SH-SY5Y (cell line): Measurements from ENCODE around the gene PSMB5.
A peak's percentile ranks its signal among the peaks of the same experiment; 100 is the strongest.

Experiments
- GATA2 ChIP-seq: IDR thresholded peaks from 2 replicates; pipeline ENCODE4 v1.6.1; 2011; ENCODE audit warnings: mild to moderate bottlenecking, low read depth, low read length
- GATA3 ChIP-seq: IDR thresholded peaks from 2 replicates; pipeline ENCODE4 v1.6.1; 2011; ENCODE audit warnings: low read depth, mild to moderate bottlenecking, low read length, moderate library complexity

Gene PSMB5

GRCh38 chr14:23000860-23001259 lies 33.8 kb downstream of the PSMB5 start:
- TF ChIP-seq GATA3 (no peak), GATA2 (no peak)

- TF ChIP-seq GATA2 (no peak), GATA3 (no peak)
These were observed 36.2 kb downstream of the PSMB5 start for GRCh38 chr14:22998329-22999012.

GRCh38 chr14:22997676-22998323 lies 36.9 kb downstream of the PSMB5 start:
- TF ChIP-seq GATA3 (0 out of 2 replicates have a peak, but pooled peaks have one; percentile 1), GATA2 (no peak)

GRCh38 chr14:22996768-22997654 lies 37.7 kb downstream of the PSMB5 start:
- TF ChIP-seq GATA2 (peak; percentile 51; the same call in 1 of the 2 replicates), GATA3 (0 out of 2 replicates have a peak, but pooled peaks have one; percentile 31)

- TF ChIP-seq GATA3 (no peak), GATA2 (no peak)
These were observed 38.6 kb downstream of the PSMB5 start for GRCh38 chr14:22995889-22996625.

- no peak for TF ChIP-seq GATA2
These were observed 39.9 kb downstream of the PSMB5 start for GRCh38 chr14:22994762-22995275.

- TF ChIP-seq GATA2 (no peak), GATA3 (no peak)
These were observed 41.2 kb downstream of the PSMB5 start for GRCh38 chr14:22993517-22993916.

- TF ChIP-seq GATA3: no peak
- TF ChIP-seq GATA2: no peak
These were observed 42.8 kb downstream of the PSMB5 start for GRCh38 chr14:22991852-22992251.

- TF ChIP-seq GATA2 (no peak), GATA3 (no peak)
These were observed 47.4 kb downstream of the PSMB5 start for GRCh38 chr14:22987291-22987690.

GRCh38 chr14:22986508-22987054 lies 48.1 kb downstream of the PSMB5 start:
- TF ChIP-seq GATA2 (no peak), GATA3 (no peak)

- TF ChIP-seq GATA2 (no peak), GATA3 (no peak)
These were observed 48.7 kb downstream of the PSMB5 start for GRCh38 chr14:22985894-22986507.

- no peak for TF ChIP-seq GATA2
- TF ChIP-seq GATA3: no peak
These were observed 49.6 kb downstream of the PSMB5 start for GRCh38 chr14:22984959-22985658.
